ENCODE data around the gene ARHGEF2.

DNA sequence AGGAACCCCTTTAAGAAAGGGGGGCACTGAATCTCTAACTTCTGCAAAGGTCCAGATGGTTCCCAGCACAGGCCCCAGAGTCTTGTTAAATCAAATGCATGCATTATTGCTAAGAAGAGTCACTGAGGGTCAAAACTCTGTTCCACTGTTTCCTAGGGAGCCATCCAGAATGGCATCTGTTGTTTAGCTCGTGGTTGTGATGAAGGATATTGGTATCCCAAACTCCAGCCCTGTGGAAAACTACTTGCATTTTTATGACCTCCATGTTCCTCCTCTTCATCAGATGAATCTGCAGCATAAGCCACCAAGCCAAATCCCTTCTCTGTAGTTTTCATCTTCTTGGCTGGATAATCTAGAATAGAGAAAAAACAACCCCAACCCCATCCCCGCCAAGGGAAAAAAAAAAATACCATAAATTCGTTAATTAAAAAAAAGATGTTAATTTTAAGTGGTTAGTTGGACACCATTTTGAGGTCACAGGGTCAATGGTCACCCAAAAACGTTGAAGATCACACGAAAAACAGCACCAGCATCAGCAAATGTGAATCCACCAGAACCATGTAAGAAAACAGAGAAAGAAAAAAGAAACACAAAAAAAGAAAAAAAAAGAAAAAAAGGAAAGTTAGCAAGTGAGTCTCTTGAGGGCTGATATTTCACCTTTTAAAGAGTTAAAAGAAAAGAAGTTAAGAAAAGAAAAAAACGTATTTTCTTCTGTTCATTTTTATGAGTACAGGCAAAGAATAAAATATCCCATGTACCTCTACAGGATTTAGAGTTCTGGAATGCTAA is 64.2 kb downstream of the ARHGEF2 start:
- no peak for TF ChIP-seq EZH2 (IDR thresholded peaks at IDR 0.05)
- TF ChIP-seq, protein P1, sequence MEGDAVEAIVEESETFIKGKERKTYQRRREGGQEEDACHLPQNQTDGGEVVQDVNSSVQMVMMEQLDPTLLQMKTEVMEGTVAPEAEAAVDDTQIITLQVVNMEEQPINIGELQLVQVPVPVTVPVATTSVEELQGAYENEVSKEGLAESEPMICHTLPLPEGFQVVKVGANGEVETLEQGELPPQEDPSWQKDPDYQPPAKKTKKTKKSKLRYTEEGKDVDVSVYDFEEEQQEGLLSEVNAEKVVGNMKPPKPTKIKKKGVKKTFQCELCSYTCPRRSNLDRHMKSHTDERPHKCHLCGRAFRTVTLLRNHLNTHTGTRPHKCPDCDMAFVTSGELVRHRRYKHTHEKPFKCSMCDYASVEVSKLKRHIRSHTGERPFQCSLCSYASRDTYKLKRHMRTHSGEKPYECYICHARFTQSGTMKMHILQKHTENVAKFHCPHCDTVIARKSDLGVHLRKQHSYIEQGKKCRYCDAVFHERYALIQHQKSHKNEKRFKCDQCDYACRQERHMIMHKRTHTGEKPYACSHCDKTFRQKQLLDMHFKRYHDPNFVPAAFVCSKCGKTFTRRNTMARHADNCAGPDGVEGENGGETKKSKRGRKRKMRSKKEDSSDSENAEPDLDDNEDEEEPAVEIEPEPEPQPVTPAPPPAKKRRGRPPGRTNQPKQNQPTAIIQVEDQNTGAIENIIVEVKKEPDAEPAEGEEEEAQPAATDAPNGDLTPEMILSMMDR (IDR thresholded peaks at IDR 0.05 in 2 of 3, conservative IDR thresholded peaks at IDR 0.05 in 1 of 3; ENCODE audit: borderline replicate concordance in 1 of 3, insufficient read depth in 1 of 3, low read depth in 2 of 3, low read length in 2 of 3), result no peak
- no peak for TF ChIP-seq EZH2phosphoT487 (IDR thresholded peaks at IDR 0.05; ENCODE audit: borderline replicate concordance)
- TF ChIP-seq, protein P2, sequence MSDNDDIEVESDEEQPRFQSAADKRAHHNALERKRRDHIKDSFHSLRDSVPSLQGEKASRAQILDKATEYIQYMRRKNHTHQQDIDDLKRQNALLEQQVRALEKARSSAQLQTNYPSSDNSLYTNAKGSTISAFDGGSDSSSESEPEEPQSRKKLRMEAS (IDR thresholded peaks at IDR 0.05), result no peak
- no peak for TF ChIP-seq EGR1 (IDR thresholded peaks at IDR 0.05; ENCODE audit: low read depth)
- TF ChIP-seq, protein P3, sequence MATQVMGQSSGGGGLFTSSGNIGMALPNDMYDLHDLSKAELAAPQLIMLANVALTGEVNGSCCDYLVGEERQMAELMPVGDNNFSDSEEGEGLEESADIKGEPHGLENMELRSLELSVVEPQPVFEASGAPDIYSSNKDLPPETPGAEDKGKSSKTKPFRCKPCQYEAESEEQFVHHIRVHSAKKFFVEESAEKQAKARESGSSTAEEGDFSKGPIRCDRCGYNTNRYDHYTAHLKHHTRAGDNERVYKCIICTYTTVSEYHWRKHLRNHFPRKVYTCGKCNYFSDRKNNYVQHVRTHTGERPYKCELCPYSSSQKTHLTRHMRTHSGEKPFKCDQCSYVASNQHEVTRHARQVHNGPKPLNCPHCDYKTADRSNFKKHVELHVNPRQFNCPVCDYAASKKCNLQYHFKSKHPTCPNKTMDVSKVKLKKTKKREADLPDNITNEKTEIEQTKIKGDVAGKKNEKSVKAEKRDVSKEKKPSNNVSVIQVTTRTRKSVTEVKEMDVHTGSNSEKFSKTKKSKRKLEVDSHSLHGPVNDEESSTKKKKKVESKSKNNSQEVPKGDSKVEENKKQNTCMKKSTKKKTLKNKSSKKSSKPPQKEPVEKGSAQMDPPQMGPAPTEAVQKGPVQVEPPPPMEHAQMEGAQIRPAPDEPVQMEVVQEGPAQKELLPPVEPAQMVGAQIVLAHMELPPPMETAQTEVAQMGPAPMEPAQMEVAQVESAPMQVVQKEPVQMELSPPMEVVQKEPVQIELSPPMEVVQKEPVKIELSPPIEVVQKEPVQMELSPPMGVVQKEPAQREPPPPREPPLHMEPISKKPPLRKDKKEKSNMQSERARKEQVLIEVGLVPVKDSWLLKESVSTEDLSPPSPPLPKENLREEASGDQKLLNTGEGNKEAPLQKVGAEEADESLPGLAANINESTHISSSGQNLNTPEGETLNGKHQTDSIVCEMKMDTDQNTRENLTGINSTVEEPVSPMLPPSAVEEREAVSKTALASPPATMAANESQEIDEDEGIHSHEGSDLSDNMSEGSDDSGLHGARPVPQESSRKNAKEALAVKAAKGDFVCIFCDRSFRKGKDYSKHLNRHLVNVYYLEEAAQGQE (IDR thresholded peaks at IDR 0.05; ENCODE audit: low read depth), result no peak
